KG1 (cell line): ENCODE data around the gene RPS16.
A peak's percentile ranks its signal among the peaks of the same experiment; 100 is the strongest.

Experiments used
- DNase-seq: peaks from one replicate; lab custom pipeline; 2025; lab: John Stamatoyannopoulos, UW

The RPS16 gene

GRCh38 chr19:39407660-39408391 lies 27.9 kb downstream of the RPS16 start:
- DNase-seq: no peak

- no peak for DNase-seq
Measured at GRCh38 chr19:39407410-39407659, 28.4 kb downstream of the RPS16 start.

- peak; percentile 45 for DNase-seq
Measured at GRCh38 chr19:39406656-39407409, 28.9 kb downstream of the RPS16 start, which contains the start of gene ZFP36. Gene ZFP36, plus strand, starts transcription at chr19:39406847. Its CDS starts 58 bp downstream, at chr19:39406905.

GRCh38 chr19:39405958-39406655 lies 29.6 kb downstream of the RPS16 start:
- DNase-seq: no peak

- DNase-seq: no peak
Measured at GRCh38 chr19:39405261-39405957, 30.3 kb downstream of the RPS16 start.

- peak; percentile 36 for DNase-seq
Measured at GRCh38 chr19:39403331-39404312, 32.1 kb downstream of the RPS16 start.

GRCh38 chr19:39402346-39403300 lies 33.1 kb downstream of the RPS16 start:
- peak; percentile 48 for DNase-seq

- no peak for DNase-seq
Measured at GRCh38 chr19:39401549-39402345, 34.0 kb downstream of the RPS16 start.

GRCh38 chr19:39401070-39401548 lies 34.6 kb downstream of the RPS16 start:
- DNase-seq: no peak

- no peak for DNase-seq
Measured at GRCh38 chr19:39400061-39400460, 35.7 kb downstream of the RPS16 start.

GRCh38 chr19:39399668-39400050 lies 36.1 kb downstream of the RPS16 start:
- no peak for DNase-seq

GRCh38 chr19:39398297-39398864 lies 37.4 kb downstream of the RPS16 start:
- DNase-seq: no peak

- peak; percentile 40 for DNase-seq
Measured at GRCh38 chr19:39397360-39398296, 38.1 kb downstream of the RPS16 start.

GRCh38 chr19:39390751-39391437 lies 44.9 kb downstream of the RPS16 start, which contains the start of the genes MED29 and PAF1:
Gene MED29, plus strand, starts transcription at chr19:39391378. Its CDS starts 45 bp downstream, at chr19:39391423.
Gene PAF1, minus strand, starts transcription at chr19:39391106. Its CDS starts 242 bp downstream, at chr19:39390864.
- DNase-seq: peak; percentile 90

GRCh38 chr19:39390451-39390750 lies 45.3 kb downstream of the RPS16 start:
- DNase-seq: no peak

- DNase-seq: no peak
Measured at GRCh38 chr19:39389631-39390414, 45.9 kb downstream of the RPS16 start.
